Measurements from ENCODE around the gene DCTN5. TPM values are rescaled to one million over a fixed set of nuclear protein-coding genes. Genes with fewer than 3 reads are reported as not detected.

DCTN5 gene
- total and polyA plus RNA-seq, 2 donors (not counting 3 experiments of a cell fraction or from before 2014, with no cell fraction given), result 51.6 to 80.8 TPM

- Histone ChIP-seq H4K20me1 (replicated peaks; ENCODE audit: control insufficient read depth, extremely low read depth, insufficient read depth, low read length) (no peaks in the 10 kb centered on the region), H3K27ac (ENCODE audit: insufficient read depth, low read depth, low read length) (no peak overlapping the region), H3K4me2 (ENCODE audit: insufficient read depth, low read length) (no peak overlapping the region), H3K27me3 (ENCODE audit: control insufficient read depth in 2 of 2, insufficient read depth in 2 of 2, low read length in 2 of 2) (peaks cover 1 to 2% of the 10 kb centered on the region in 2 experiments), H3K9me1 (replicated peaks; ENCODE audit: control insufficient read depth, extremely low read depth, insufficient read depth, low read length) (no peaks in the 10 kb centered on the region), H3K9ac (replicated peaks; ENCODE audit: extremely low read depth, insufficient read depth, low read length) (no peak overlapping the region), H3K9me3 (replicated peaks; ENCODE audit: control insufficient read depth, insufficient read depth, low read length) (no peaks in the 10 kb centered on the region), H3K36me3 (ENCODE audit: control insufficient read depth in 2 of 2, extremely low read depth in 1 of 2, insufficient read depth in 2 of 2, low read length in 2 of 2) (no peaks in the 10 kb centered on the region), H3K4me1 (ENCODE audit: control insufficient read depth, extremely low read depth, insufficient read depth, low read length) (no peaks in the 10 kb centered on the region), H3K79me2 (ENCODE audit: control insufficient read depth, insufficient read depth, low read length) (no peaks in the 10 kb centered on the region), H2AFZ (ENCODE audit: low read depth, low read length) (no peak overlapping the region), H3K4me3 (replicated peaks in 1 of 3; ENCODE audit: insufficient read depth in 1 of 3, low read depth in 1 of 3, low read length in 3 of 3) (no peak overlapping the region)
- BruUV-seq (replicated peaks), result no TSS peak
- ChIA-PET CTCF (no interaction called here), POLR2A (no interaction called here)
- TF ChIP-seq CTCF (IDR thresholded peaks at IDR 0.05; ENCODE audit: extremely low read depth in 1 of 2, insufficient read depth in 1 of 2, low read depth in 1 of 2, low read length in 2 of 2), result no peak
- no peak for TF ChIP-seq FOS (IDR thresholded peaks at IDR 0.05; ENCODE audit: borderline replicate concordance, insufficient read depth, low read length)
- no peak for TF ChIP-seq EZH2 (IDR thresholded peaks at IDR 0.05; ENCODE audit: borderline replicate concordance, low read depth, low read length, severe bottlenecking)
- no peak for TF ChIP-seq JUN (IDR thresholded peaks at IDR 0.05; ENCODE audit: borderline replicate concordance, insufficient read depth, insufficient read length, low read depth)
- no peak for TF ChIP-seq MAX (IDR thresholded peaks at IDR 0.05; ENCODE audit: insufficient read depth, insufficient read length)
- TF ChIP-seq GATA2 (IDR thresholded peaks at IDR 0.05; ENCODE audit: insufficient read depth, insufficient read length, low read depth, low read length), result no peak
- no peak for TF ChIP-seq MYC (IDR thresholded peaks at IDR 0.05; ENCODE audit: low read depth, low read length)
- TF ChIP-seq POLR2A (IDR thresholded peaks at IDR 0.05; ENCODE audit: low read depth, low read length), result no peak
- no peak for TF ChIP-seq POLR2AphosphoS5 (IDR thresholded peaks at IDR 0.05; ENCODE audit: insufficient read depth, low read depth, low read length)
- intact Hi-C loops (cut with micrococcal nuclease) (no loop called here), dilution Hi-C loops (cut with MboI; ENCODE audit: extremely low pct_ligation_motif_present, low sequenced_read_pairs) (no loop called here)
- DNase-seq (ENCODE audit: low read depth, low spot score) (no peak), FAIRE-seq (no peak)
Observed at GRCh38 chr16:23702951-23703350, 61.7 kb downstream of the DCTN5 start.
